AG09319 (cell line): ENCODE measurements around the gene GPA33.

Experiments
- DNase-seq: peaks from one replicate; pipeline ENCODE4 v3.0.0-alpha.2; 2010; ENCODE audit warnings: low read depth; ENCODE audit errors: extremely low read depth
- CTCF ChIP-seq: IDR thresholded peaks from 2 replicates; pipeline ENCODE4 v1.5.1; 2011; ENCODE audit warnings: low read depth, mild to moderate bottlenecking, inconsistent platforms, low read length, moderate library complexity

GPA33 gene

GRCh38 chr1:167100730-167101129 is 10.6 kb upstream of the GPA33 start:
- no peak for TF ChIP-seq CTCF
- DNase-seq, result no peak

DNA sequence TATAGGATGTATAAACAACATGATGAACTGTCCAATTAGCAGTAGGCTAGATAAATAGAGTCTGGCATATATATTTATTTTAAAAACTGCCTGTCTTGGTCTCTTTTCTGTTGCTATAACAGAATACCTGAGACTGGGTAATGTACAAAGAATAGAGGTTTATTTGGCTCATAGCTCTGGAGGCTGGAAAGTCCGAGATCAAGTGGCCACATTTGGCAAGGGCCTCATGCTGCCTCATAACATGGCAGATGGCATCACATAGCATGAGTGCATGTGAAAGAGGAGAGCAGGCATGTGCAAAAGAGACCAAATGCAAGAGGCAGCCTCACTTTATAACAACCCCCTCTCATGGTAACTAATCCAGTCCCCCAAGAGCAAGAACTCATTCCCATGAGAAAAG is 9.7 kb upstream of the GPA33 start:
- TF ChIP-seq CTCF, result no peak
- DNase-seq, result no peak

DNA sequence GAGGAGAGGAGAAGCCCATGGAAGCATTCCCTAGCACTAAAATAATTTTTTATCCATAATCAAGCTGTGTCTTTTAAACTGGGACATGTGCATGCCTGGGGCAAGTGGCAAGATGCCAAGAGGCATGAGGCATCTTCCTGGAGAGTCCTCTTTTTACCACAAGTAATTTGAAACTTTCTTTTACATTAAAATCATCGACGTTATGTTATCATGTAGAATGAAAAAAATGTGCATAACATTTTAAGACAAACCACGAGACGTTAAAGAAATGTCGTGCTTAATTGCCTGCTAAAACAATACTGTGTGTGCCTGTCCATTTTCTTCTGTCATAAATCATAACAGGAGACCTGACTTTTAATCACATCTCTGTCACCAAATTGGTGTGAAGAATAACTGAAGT is 5.2 kb upstream of the GPA33 start:
- no peak for TF ChIP-seq CTCF
- peak; percentile 35 for DNase-seq

- no peak for TF ChIP-seq CTCF
- DNase-seq, result no peak
Measured at GRCh38 chr1:167094690-167095089, 4.5 kb upstream of the GPA33 start.

GRCh38 chr1:167093846-167094516 is 3.8 kb upstream of the GPA33 start, which contains the start of gene STYXL2:
STYXL2 (plus strand) TSS chr1:167094075; CDS start chr1:167094850, 775 bp downstream.
- TF ChIP-seq CTCF, result no peak
- no peak for DNase-seq

GRCh38 chr1:167092653-167093052 is 2.5 kb upstream of the GPA33 start:
- no peak for TF ChIP-seq CTCF
- no peak for DNase-seq

DNA sequence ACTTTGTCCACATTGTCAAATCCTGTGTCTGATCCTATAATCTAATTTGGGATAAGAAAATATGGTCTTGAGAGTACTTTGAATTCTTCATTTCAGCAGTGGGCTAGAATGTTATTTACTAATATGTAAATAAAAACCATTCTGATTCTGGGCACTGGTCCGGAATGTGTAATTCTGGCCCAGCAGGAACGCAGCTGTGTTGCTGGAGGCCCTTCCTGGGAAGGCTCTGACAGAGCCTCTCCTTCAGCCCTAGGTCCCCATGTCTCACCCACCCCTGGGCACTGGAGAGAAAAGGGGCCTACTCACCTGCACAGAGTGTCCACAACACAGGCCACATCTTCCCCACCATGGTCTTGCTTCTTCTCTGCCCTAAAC is 251 bp downstream of the GPA33 start:
- TF ChIP-seq CTCF, result no peak
- DNase-seq, result no peak
